Measurements from ENCODE around the gene P2RY8. TPM values are rescaled to one million over a fixed set of nuclear protein-coding genes. Genes with fewer than 3 reads are reported as not detected.
"Not testable (repeated sequence)": the region's sequence is repeated elsewhere in the genome, so short reads cannot be mapped to it uniquely, and the experiment has no call there.

P2RY8 gene
- total RNA-seq, 2 experiments from 2014 or later: 27.5 to 28.3 TPM

GRCh38 chrX:1527457-1527856, 9.5 kb downstream of the P2RY8 start:
- ChIA-PET POLR2A (no interaction called here), CTCF (no interaction called here)
- H3K9me3 Mint-ChIP-seq: no peaks in the 10 kb centered on the region
- no peaks in the 10 kb centered on the region for H3K27me3 Mint-ChIP-seq
- ATAC-seq (no peak), DNase-seq (no peak)
- intact Hi-C loops (cut with micrococcal nuclease): no loop called here
- H3K4me3 Mint-ChIP-seq: no peak overlapping the region
- peaks cover under 1% of the 10 kb centered on the region for H3K36me3 Mint-ChIP-seq (ENCODE audit: low read depth)
- H3K4me1 Mint-ChIP-seq (ENCODE audit: low read depth): peaks cover 4% of the 10 kb centered on the region
- no peak overlapping the region for H3K27ac Mint-ChIP-seq
- no peak for TF ChIP-seq CTCF (IDR thresholded peaks at IDR 0.05)

- POLR2A ChIA-PET: no interaction called here
- Mint-ChIP-seq H3K4me1 (ENCODE audit: low read depth) (peaks cover 9% of the 10 kb centered on the region), H3K36me3 (ENCODE audit: low read depth) (peaks cover 3% of the 10 kb centered on the region), H3K4me3 (no peak overlapping the region), H3K27me3 (no peaks in the 10 kb centered on the region), H3K27ac (no peak overlapping the region), H3K9me3 (no peaks in the 10 kb centered on the region)
- ATAC-seq (no peak), DNase-seq (no peak)
- intact Hi-C loops (cut with micrococcal nuclease): no loop called here
- CTCF ChIA-PET: no interaction called here
- no peak for TF ChIP-seq CTCF (IDR thresholded peaks at IDR 0.05)
These were observed 10.4 kb downstream of the P2RY8 start for GRCh38 chrX:1526565-1526964.

GRCh38 chrX:1525583-1526355, 11.2 kb downstream of the P2RY8 start:
- Mint-ChIP-seq H3K36me3 (ENCODE audit: low read depth) (peaks cover 7% of the 10 kb centered on the region), H3K27me3 (no peaks in the 10 kb centered on the region), H3K9me3 (no peaks in the 10 kb centered on the region), H3K4me3 (no peak overlapping the region), H3K4me1 (ENCODE audit: low read depth) (peaks cover 14% of the 10 kb centered on the region), H3K27ac (no peak overlapping the region)
- no peak for DNase-seq
- intact Hi-C loops (cut with micrococcal nuclease): no loop called here
- TF ChIP-seq CTCF (IDR thresholded peaks at IDR 0.05): no peak
- ChIA-PET CTCF (no interaction called here), POLR2A (no interaction called here)
- ATAC-seq: no peak

GRCh38 chrX:1524874-1525582, 12.0 kb downstream of the P2RY8 start:
- Mint-ChIP-seq H3K4me3 (no peak overlapping the region), H3K27me3 (no peaks in the 10 kb centered on the region), H3K27ac (no peak overlapping the region), H3K4me1 (ENCODE audit: low read depth) (peaks cover 22% of the 10 kb centered on the region), H3K36me3 (ENCODE audit: low read depth) (peaks cover 7% of the 10 kb centered on the region), H3K9me3 (no peaks in the 10 kb centered on the region)
- TF ChIP-seq CTCF (IDR thresholded peaks at IDR 0.05): no peak
- intact Hi-C loops (cut with micrococcal nuclease): no loop called here
- no peak for DNase-seq
- no peak for ATAC-seq
- CTCF ChIA-PET: no interaction called here
- POLR2A ChIA-PET: no interaction called here

GRCh38 chrX:1522905-1523304, 14.1 kb downstream of the P2RY8 start:
- intact Hi-C loops (cut with micrococcal nuclease); H3K27ac Mint-ChIP-seq; POLR2A ChIA-PET; H3K4me3 Mint-ChIP-seq; CTCF ChIA-PET; H3K9me3 Mint-ChIP-seq; DNase-seq; H3K27me3 Mint-ChIP-seq; ATAC-seq: not testable (repeated sequence)
- Mint-ChIP-seq H3K36me3 (ENCODE audit: low read depth) (peaks cover 18% of the 10 kb centered on the region), H3K4me1 (ENCODE audit: low read depth) (peaks cover 39% of the 10 kb centered on the region)

Measured in activated CD8-positive, alpha-beta T cell treated with anti-CD3 and anti-CD28 coated beads for 36 hours (primary cell).